Stomach smooth muscle (tissue), 2 donors: ENCODE results near the gene RHOF.

Experiments
- H3K27ac ChIP-seq: one replicate; pipeline ENCODE4 v1.7.0; 2013; ENCODE audit warnings: mild to moderate bottlenecking, low read length, inconsistent platforms
- H3K27me3 ChIP-seq, 2 donors: one replicate each; pipeline ENCODE4 v1.7.0; 2013; ENCODE audit warnings: low read length in 2 of 2; ENCODE audit not compliant: insufficient read depth in 2 of 2, control insufficient read depth in 1 of 2
- H3K36me3 ChIP-seq, 2 donors: one replicate each; pipeline ENCODE4 v1.7.0; 2013; ENCODE audit warnings: low read length in 2 of 2; ENCODE audit not compliant: control insufficient read depth in 2 of 2, insufficient read depth in 2 of 2
- H3K4me1 ChIP-seq: one replicate; pipeline ENCODE4 v1.7.0; 2013; ENCODE audit warnings: low read length; ENCODE audit not compliant: control insufficient read depth, insufficient read depth
- H3K4me3 ChIP-seq, 2 donors: one replicate each; pipeline ENCODE4 v1.7.0; 2013; ENCODE audit warnings: low read length in 2 of 2
- H3K9ac ChIP-seq, 2 donors: one replicate each; pipeline ENCODE4 v1.7.0; 2013; ENCODE audit warnings: low read length in 2 of 2, mild to moderate bottlenecking in 1 of 2
- H3K9me3 ChIP-seq, 2 donors: one replicate each; pipeline ENCODE4 v1.7.0; 2013; ENCODE audit warnings: low read length in 2 of 2; ENCODE audit not compliant: control insufficient read depth in 2 of 2
- donor health status: healthy.
- donor health status: Pancreatic carcinoma.

RHOF gene

DNA sequence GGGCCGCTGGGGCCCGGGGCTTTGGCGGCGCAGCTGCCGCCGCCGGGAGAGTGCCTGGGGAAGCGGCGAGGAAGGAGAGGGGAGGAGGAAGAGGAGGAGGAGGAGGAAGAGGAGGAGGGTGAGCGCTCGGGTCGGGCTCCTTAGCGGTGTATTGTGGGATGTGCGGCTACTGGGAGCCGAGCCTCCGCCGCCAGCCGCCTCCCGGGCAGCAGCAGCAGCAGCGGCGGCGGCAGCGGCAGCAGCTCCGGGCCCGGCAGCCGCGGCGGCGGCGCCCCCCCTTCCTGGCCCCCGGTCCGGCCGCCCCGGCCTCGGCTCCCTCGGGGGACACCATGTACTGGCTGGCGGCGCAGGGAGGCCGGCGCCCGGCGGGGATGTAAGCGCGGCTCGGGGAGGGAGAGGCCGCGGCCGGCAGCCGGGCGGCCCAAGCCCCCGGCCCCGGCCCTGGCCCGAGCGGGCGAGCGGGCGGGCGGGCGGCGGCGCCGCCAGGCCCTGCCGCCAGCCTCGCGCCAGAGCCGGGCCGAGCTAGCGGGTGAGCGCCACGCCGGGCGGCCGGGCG, 10.5 kb upstream of the RHOF start, which contains the start of gene SETD1B:
TSS of gene SETD1B (plus strand) at position 149 of the 556 bp plus-strand sequence. CDS start 729 bp downstream, outside the sequence.
- peaks cover 46% of the 10 kb centered on the region for H3K4me1 ChIP-seq
- peak within 1 kb of the TSS; percentile 82 to 87 for H3K4me3 ChIP-seq
- peak within 1 kb of the TSS; percentile 98 to 99 for H3K9ac ChIP-seq
- H3K27ac ChIP-seq, result peak within 1 kb of the TSS; percentile 100
- H3K36me3 ChIP-seq, result peaks cover 0 to 9% of the 10 kb centered on the region in 2 donors
- H3K27me3 ChIP-seq, result no peaks in the 10 kb centered on the region
- H3K9me3 ChIP-seq, result no peaks in the 10 kb centered on the region

DNA sequence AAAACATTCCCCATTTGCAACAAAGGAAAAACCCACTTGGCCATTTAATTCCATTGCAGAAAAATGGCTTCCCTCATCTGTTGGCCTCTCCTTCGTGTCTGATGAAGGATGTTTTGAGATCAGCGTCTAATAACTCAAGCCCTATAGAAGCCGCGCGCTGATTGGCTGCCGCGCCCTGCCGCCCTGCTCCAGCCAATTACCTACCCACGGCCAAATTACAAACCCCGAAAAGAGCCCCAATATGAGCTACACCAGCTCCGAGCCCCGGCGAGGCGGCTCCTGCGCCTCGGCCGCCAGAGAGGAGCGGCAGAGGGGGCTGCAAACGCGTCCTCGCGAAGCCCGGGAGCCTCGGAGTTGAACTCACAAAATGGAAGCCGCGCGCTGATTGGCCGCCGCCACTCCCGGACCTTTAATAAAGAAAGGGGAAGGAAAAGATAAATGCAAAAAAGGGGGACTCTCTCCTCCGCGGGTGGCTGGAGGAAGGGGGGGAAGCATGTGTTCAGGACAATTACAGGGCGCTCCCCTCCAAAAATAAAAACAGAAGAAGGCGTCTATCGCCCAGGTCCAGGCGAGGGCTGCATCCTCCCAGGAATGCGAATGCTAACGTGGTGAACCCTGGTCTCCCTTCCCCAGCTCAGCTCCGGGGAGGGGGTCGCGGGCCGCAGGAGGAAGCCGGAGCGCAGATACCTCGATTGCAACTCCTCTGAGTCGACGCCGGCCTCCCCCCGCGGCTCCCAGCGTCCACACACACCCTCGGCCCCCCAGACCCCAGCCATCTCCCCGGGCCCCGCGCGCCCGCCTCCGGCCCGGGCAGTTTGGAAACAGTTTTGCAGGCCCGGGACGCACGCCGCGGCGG, 9.6 kb upstream of the RHOF start:
- peaks cover 52% of the 10 kb centered on the region for H3K4me1 ChIP-seq
- H3K27me3 ChIP-seq, result no peaks in the 10 kb centered on the region
- peaks cover 0 to 6% of the 10 kb centered on the region in 2 donors for H3K36me3 ChIP-seq
- H3K4me3 ChIP-seq, result peak overlapping the region; percentile 82 to 87
- H3K9me3 ChIP-seq, result no peaks in the 10 kb centered on the region
- H3K27ac ChIP-seq, result peak overlapping the region; percentile 100
- peak overlapping the region; percentile 98 to 99 for H3K9ac ChIP-seq

DNA sequence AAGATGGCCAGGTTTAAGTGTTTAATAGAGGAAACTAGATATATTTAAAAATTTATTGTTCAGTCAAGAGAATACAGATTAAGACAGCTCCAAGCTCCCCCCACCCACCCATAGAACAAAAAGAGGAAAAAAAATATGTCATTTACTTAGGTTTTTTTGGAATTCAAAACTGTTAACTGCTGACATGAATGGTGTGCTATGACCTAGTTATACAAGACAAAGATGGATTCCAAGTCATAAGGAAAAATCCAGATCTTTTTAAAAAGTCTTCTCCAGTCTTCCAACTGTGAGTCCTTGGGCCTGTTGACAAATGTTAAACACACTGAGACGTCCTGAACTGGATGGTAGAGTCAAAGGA, 9.0 kb upstream of the RHOF start:
- Histone ChIP-seq H3K27ac (peak overlapping the region; percentile 100), H3K9ac (peak overlapping the region; percentile 98 to 99), H3K9me3 (no peaks in the 10 kb centered on the region), H3K36me3 (peaks cover 0 to 4% of the 10 kb centered on the region in 2 donors), H3K27me3 (no peaks in the 10 kb centered on the region), H3K4me1 (peaks cover 55% of the 10 kb centered on the region), H3K4me3 (peak overlapping the region; percentile 82 to 87)

DNA sequence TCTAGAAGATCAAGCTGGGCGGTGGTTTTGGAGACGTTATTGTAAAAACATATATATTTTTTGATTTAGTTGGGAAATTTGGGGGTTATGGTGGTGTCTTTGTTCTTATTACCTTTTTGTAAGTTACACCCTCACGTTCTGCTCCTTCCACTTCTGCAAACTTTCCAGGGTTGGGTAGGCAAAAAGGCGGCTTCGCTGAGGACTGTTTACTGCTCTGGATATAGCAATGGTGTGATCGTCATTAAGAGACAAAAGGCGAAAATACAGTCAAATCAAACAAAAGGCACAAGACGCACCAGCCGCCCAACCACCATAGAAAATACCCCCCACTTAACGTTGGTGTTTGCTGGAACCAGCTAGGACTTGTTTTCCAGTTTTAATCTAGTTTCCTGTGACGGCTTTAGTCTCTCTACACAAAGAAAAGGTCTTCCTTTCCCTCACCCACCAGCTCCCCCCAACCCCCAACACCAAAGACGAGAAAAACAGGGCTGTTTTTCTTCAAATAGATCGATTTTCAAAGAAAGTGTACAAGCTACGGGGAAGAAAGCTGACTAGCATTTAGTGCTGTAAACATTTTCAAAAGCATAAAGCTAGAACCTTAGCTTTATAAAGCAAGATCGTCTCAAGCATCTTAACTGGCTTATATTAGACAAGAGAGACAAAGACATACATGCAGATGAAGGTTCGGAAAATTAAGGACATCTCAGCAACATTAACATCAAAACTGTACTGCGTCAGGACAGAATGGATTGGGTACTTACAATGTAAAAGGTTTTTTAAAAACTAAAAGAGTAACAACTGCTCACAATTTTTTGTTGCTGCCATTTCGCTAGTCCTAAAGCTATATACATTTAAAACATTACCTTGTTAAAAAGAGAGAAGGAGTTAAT, 8.4 kb upstream of the RHOF start:
- peak overlapping the region; percentile 100 for H3K27ac ChIP-seq
- peaks cover 56% of the 10 kb centered on the region for H3K4me1 ChIP-seq
- H3K4me3 ChIP-seq, result peak overlapping the region; percentile 82 to 87
- peak overlapping the region; percentile 98 to 99 for H3K9ac ChIP-seq
- no peaks in the 10 kb centered on the region for H3K27me3 ChIP-seq
- no peaks in the 10 kb centered on the region for H3K9me3 ChIP-seq
- peaks cover 0 to 4% of the 10 kb centered on the region in 2 donors for H3K36me3 ChIP-seq

DNA sequence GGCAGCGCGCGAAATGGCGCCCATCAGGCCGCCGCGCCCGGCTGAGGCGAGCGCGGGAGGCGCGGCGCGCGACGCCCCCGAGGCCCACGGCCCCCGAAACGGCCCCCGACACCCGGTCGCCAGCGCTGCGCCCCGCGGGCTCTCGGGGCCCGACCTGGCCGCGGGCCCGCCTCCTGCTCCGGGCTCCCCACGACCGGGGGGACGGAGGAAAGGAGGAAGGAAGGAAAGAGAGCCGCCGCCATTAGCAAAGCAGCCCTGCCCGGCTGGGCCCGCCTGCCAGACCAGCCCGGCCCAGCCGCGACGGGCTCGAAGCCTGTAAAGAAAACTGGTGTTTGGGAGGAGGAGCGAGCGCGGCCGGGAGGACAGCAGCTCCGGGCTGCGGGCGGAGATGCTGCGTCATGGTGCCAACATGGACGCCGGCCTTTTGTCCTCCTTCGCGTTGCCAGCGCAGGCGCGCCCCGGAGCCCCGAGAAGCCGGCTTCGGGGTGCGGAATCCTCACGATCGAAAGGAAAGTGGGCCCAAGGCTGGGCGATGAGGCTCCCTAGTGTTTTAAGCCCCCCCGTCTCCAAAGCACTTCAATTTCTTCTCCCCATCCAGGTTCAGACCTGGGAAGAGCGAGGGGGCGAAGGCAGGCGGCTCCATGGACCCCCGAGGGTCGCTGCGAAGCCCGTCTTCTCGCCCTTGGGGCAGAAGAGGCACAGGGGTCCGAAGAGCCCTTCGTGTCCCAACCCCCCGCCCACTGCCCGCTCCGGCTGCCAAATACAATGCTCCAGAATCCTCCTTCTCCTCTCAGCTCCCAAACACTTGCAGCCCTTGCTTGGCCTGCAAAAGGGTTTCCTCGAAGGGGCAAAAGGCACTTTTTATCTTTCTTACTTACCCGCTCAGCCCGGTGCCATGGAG, 7.5 kb upstream of the RHOF start:
- Histone ChIP-seq H3K4me1 (peaks cover 56% of the 10 kb centered on the region), H3K36me3 (peaks cover 0 to 4% of the 10 kb centered on the region in 2 donors), H3K27ac (peak overlapping the region; percentile 100)

DNA sequence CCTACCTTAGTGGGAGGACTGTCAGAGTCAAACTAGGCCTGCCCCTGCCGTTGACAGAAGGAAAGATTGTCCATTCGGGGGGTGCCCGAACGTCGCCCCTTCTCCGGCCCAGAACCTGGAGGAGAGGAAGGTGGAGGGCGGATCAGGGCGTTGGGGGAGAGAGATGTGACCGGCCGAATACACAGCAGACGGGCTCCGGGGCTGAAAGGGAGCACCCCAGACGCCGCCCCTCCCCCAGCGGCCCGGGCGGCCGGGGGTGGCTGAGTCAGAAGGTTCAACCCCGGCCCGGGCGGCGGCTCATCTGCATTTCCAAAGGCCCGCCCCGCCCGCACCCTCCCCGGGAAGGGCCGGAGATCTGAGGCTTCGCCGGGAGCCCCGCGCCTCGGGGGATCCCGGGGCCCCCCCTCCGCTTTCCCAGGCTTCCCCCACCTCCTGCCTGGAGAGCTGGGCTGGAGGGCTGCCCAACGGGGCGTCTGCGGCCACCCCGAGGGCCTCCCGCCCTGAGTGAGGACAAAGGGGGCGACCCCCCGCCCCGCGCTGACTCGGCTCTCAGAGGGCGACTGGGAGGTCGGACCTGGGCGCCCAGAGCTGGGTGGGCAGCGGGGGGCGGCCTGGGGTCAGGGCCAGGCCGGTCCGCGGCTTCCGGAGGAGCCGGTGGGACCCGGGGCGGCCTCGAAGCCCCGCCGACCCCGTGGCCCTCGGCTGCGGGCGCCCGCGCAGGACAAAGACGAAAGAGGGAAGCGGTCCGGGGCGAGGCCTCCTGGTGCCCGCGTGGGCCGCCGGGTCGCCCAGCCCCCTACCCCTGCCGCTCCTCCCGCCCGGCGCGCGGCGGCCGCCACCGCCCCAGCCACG, 6.6 kb upstream of the RHOF start:
- no peaks in the 10 kb centered on the region for H3K9me3 ChIP-seq
- H3K36me3 ChIP-seq, result peaks cover 0 to 2% of the 10 kb centered on the region in 2 donors
- H3K27me3 ChIP-seq, result no peaks in the 10 kb centered on the region
- peak overlapping the region; percentile 100 for H3K27ac ChIP-seq
- H3K4me1 ChIP-seq, result peaks cover 61% of the 10 kb centered on the region
- H3K9ac ChIP-seq, result peak overlapping the region; percentile 74 to 78
- H3K4me3 ChIP-seq, result peak overlapping the region; percentile 62 to 87

More for the DNA sequence above, 7.5 kb upstream of the RHOF start:
- Histone ChIP-seq H3K27me3 (no peaks in the 10 kb centered on the region), H3K9me3 (no peaks in the 10 kb centered on the region), H3K4me3 (peak overlapping the region; percentile 82 to 87), H3K9ac (peak overlapping the region; percentile 98 to 99)

DNA sequence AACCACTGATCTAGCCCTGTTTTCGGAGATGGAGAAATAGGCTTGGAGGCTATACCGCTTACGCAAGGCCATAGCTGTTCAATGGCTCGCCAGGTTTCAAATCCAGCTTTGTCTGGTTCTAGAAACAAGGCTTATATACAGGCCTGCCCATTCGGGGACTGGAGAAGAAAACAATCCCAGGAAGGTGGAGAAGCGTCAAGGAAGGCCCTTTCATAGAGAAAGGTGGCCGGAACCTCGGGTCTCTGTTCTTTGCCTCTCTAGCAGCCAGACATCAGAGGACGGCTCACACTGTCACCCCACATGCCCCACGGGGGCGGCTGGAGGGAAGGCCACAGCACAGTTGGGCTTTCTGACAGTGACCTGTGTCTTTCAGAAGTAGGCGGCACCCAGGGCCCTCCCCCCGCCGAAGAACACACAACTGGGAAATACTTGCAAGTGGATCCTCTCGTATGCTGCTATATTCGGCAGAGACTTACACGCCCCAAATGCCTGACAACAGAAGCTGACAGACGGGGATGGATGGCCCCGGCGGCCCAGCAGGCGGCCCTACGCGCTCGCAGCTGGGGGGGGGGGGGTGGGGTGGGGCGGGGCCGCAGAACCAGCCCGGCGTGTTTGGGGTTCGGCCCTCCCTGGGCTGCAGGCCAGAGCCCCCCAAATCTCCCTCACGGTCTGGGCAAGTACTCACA, 5.8 kb upstream of the RHOF start:
- peak overlapping the region; percentile 100 for H3K27ac ChIP-seq
- H3K4me1 ChIP-seq, result peaks cover 69% of the 10 kb centered on the region
- no peaks in the 10 kb centered on the region for H3K27me3 ChIP-seq
- peak overlapping the region; percentile 74 to 78 for H3K9ac ChIP-seq
- H3K9me3 ChIP-seq, result no peaks in the 10 kb centered on the region
- peak overlapping the region; percentile 62 to 87 for H3K4me3 ChIP-seq
- peaks cover 0 to 2% of the 10 kb centered on the region in 2 donors for H3K36me3 ChIP-seq

DNA sequence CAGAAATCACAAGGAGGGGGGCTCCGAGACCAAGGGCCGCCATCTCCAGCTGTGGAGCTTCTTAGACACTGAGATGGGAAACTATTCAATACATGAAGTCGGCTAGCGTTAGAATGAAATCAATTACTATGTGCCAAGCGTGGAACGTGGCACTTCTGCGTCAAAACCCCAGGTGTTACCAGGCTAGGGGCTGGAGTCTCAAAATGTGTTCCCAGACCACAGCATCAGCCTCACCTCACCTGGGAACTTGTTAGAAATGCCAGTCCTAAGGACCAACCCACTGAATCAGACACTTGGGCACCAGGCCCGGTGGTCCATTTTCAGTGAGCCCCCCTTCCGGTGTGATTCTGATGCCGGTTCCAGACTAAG, 5.3 kb upstream of the RHOF start:
- no peaks in the 10 kb centered on the region for H3K27me3 ChIP-seq
- H3K4me1 ChIP-seq, result peaks cover 73% of the 10 kb centered on the region

More for the DNA sequence above, 5.3 kb upstream of the RHOF start:
- H3K4me3 ChIP-seq, result peak overlapping the region; percentile 2 to 68
- H3K27ac ChIP-seq, result peak overlapping the region; percentile 84
- peak overlapping the region; percentile 34 to 66 for H3K9ac ChIP-seq
- H3K9me3 ChIP-seq, result no peaks in the 10 kb centered on the region
- peaks cover 0 to 2% of the 10 kb centered on the region in 2 donors for H3K36me3 ChIP-seq
